Osteoblast (primary cell): ENCODE measurements around the gene PDHX. TPM values are rescaled to one million over a fixed set of nuclear protein-coding genes. Genes with fewer than 3 reads are reported as not detected.

Experiments
- DNase-seq: peaks from one replicate; pipeline ENCODE4 v3.0.0; 2011; ENCODE audit warnings: low spot score, mixed read lengths; ENCODE audit not compliant: insufficient read length; ENCODE audit errors: missing footprints
- H2AFZ ChIP-seq: 2 replicates; pipeline ENCODE4 v1.6.0; 2011; ENCODE audit warnings: mild to moderate bottlenecking, low read length
- H3K27ac ChIP-seq: 2 replicates; pipeline ENCODE4 v1.5.1; 2011; ENCODE audit warnings: mild to moderate bottlenecking, low read depth, low read length, moderate library complexity
- H3K27me3 ChIP-seq: 2 replicates; pipeline ENCODE4 v1.6.0; 2012; ENCODE audit warnings: mild to moderate bottlenecking, control low read depth, inconsistent platforms, low read length, moderate library complexity; ENCODE audit not compliant: insufficient read depth
- H3K36me3 ChIP-seq: 2 replicates; pipeline ENCODE4 v1.5.1; 2011; ENCODE audit warnings: mild to moderate bottlenecking, low read length, control low read depth, moderate library complexity; ENCODE audit not compliant: insufficient read depth
- H3K4me1 ChIP-seq: 2 replicates; pipeline ENCODE4 v1.5.1; 2011; ENCODE audit warnings: mild to moderate bottlenecking, low read length, control low read depth, moderate library complexity; ENCODE audit not compliant: insufficient read depth
- H3K4me2 ChIP-seq: 2 replicates; pipeline ENCODE4 v1.6.0; 2011; ENCODE audit warnings: mild to moderate bottlenecking, low read length; ENCODE audit not compliant: insufficient read depth
- H3K4me3 ChIP-seq: fragments of 200-600 bp; sonication (generic); 3 replicates; pipeline ENCODE4 v1.5.1; 2012; ENCODE audit warnings: mild to moderate bottlenecking, low read length, inconsistent platforms; ENCODE audit not compliant: insufficient read depth
- H3K79me2 ChIP-seq: 2 replicates; pipeline ENCODE4 v1.6.0; 2012; ENCODE audit warnings: mild to moderate bottlenecking, low read length, control low read depth, inconsistent platforms; ENCODE audit not compliant: insufficient read depth
- H3K9me3 ChIP-seq: 2 replicates; pipeline ENCODE4 v1.5.1; 2011; ENCODE audit warnings: low read depth, low read length, control low read depth
- H4K20me1 ChIP-seq: 2 replicates; pipeline ENCODE4 v1.6.0; 2012; ENCODE audit warnings: mild to moderate bottlenecking, low read length, control low read depth; ENCODE audit not compliant: insufficient read depth
- total RNA-seq: library from RNA; depleted of rRNA; stranded (reverse); fragments of >200 nt; gene quantifications from 2 replicates; pipeline ENCODE4 v1.2.3, GENCODE V29; 2012
- TF ChIP-seq, protein P1 (sequence below): IDR thresholded peaks from 2 replicates; pipeline ENCODE4 v1.5.1; 2011; ENCODE audit warnings: mild to moderate bottlenecking, low read depth, low read length, moderate library complexity; ENCODE audit errors: extremely low read depth

PDHX gene
- 25.9 and 29.7 TPM in 2 replicates for total RNA-seq

DNA sequence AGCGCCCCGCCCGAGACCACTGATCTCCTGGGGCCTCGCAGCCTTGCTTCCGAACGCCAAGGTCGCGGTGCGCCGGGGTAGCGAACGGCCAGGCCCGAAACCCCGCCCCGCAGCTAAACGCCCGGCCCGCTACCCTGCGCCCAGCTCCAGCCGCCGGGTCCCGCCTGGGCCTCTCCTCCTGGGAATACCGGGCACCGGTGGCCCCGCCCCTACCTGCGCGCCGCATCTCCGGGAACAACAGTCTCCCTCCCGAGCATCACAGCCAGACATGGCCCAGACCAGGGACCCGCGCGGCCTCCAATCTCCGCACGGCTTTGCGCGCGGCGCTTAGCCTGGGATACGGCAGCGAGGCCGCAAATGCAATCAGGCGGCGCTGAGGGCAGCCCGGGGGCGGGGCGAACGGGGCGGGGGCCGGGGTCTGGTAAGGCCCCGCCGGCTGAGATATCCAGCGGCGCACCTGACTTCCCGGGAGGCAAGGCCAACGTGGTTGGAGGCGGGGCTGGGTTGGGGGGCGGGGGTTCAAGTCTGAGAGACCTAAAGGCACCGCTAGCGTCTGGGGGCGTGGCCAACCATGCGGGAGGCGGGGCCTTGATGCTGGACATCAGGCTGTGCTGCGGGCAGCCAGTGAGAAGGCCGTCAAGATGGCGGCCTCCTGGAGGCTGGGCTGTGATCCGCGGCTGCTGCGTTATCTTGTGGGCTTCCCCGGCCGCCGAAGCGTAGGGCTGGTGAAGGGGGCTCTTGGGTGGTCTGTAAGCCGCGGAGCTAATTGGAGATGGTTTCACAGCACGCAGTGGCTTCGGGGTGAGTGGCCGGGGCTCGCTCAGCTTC lies at the start of gene PDHX, which contains the start of gene APIP:
Gene PDHX, plus strand, starts transcription at position 604 of the 828 bp plus-strand sequence. Its CDS starts 38 bp downstream, at position 642.
Gene APIP, minus strand, starts transcription at position 365 of the 828 bp plus-strand sequence. Its CDS starts 95 bp downstream, at position 270.
- Histone ChIP-seq H3K79me2 (peaks cover 64% of the 10 kb centered on the region), H3K36me3 (peaks cover 3% of the 10 kb centered on the region), H3K9me3 (no peaks in the 10 kb centered on the region), H3K27me3 (no peaks in the 10 kb centered on the region), H3K27ac (peak within 1 kb of the TSS; percentile 90), H3K4me2 (peak within 1 kb of the TSS; percentile 84), H3K4me3 (peak within 1 kb of the TSS; percentile 92), H3K4me1 (peaks cover 19% of the 10 kb centered on the region), H2AFZ (peak within 1 kb of the TSS; percentile 96), H4K20me1 (peaks cover 2% of the 10 kb centered on the region)
- TF ChIP-seq, protein P1, sequence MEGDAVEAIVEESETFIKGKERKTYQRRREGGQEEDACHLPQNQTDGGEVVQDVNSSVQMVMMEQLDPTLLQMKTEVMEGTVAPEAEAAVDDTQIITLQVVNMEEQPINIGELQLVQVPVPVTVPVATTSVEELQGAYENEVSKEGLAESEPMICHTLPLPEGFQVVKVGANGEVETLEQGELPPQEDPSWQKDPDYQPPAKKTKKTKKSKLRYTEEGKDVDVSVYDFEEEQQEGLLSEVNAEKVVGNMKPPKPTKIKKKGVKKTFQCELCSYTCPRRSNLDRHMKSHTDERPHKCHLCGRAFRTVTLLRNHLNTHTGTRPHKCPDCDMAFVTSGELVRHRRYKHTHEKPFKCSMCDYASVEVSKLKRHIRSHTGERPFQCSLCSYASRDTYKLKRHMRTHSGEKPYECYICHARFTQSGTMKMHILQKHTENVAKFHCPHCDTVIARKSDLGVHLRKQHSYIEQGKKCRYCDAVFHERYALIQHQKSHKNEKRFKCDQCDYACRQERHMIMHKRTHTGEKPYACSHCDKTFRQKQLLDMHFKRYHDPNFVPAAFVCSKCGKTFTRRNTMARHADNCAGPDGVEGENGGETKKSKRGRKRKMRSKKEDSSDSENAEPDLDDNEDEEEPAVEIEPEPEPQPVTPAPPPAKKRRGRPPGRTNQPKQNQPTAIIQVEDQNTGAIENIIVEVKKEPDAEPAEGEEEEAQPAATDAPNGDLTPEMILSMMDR: no peak
- peak; percentile 97 for DNase-seq

DNA sequence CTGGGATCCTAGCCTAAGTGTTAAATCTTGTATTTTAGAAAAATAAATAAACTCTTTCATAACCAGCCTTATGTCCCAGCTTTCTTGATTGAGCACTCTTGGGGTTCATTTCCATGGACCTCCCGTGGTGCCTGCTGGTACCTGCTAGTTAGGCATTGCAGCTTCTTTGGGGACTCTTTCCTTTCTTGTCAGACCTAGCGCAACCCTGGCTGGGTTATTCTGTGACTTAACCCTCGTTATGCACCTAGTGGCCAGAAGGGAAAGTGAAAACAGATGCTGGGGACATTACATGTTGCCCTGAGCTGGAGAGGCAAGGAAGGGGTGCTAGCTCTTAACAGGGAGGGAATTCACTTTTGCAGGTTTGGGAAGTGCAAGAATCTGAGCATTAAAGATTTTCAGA lies 47.0 kb upstream of the PDHX start:
- Histone ChIP-seq H3K4me1 (no peaks in the 10 kb centered on the region), H3K4me2 (no peak overlapping the region), H3K4me3 (no peak overlapping the region), H2AFZ (no peak overlapping the region), H3K36me3 (no peaks in the 10 kb centered on the region), H3K9me3 (no peaks in the 10 kb centered on the region), H4K20me1 (no peaks in the 10 kb centered on the region), H3K79me2 (no peaks in the 10 kb centered on the region), H3K27me3 (no peaks in the 10 kb centered on the region), H3K27ac (no peak overlapping the region)
- TF ChIP-seq, protein P1: peak; percentile 29
- DNase-seq: no peak

DNA sequence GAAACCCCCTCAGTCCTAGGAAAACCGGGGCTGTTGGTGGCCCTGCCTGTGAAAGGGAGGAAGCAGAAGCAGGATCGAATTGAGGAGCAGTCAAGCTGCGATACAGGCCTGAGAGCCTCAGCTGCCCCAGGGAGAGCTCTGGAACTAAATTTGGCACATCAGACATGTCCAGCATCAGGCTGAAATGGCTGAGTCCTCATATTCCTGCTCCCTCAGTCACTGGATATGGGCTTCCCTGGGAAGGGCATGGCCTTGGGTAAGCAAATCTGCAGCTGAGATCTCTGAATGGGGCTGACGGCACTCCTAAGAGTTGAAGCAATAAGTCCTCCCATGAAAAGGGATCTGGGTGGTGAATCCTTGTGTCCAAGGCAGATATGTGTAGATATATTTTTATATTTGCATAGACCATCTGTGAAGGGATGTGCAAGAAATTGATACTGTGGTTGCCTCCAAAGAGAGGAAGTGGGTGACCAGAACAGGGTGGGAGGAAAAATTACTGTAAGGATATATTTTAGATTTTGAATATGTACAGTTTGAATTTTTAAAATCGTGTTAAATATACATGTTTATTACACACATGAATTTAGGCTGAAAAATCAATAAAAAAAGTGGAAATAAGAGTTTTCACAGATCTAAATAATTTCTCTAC lies 45.7 kb upstream of the PDHX start:
- DNase-seq: no peak

More for the DNA sequence above, 45.7 kb upstream of the PDHX start:
- TF ChIP-seq, protein P1: no peak
- Histone ChIP-seq H3K4me3 (no peak overlapping the region), H3K27ac (no peak overlapping the region), H3K9me3 (no peaks in the 10 kb centered on the region), H2AFZ (no peak overlapping the region), H3K79me2 (no peaks in the 10 kb centered on the region), H3K4me1 (no peaks in the 10 kb centered on the region), H3K27me3 (no peaks in the 10 kb centered on the region), H3K36me3 (no peaks in the 10 kb centered on the region), H3K4me2 (no peak overlapping the region), H4K20me1 (no peaks in the 10 kb centered on the region)
